Vagina (tissue), 2 donors: Measurements from ENCODE around the gene SUSD3. TPM values are rescaled to one million over a fixed set of nuclear protein-coding genes. Genes with fewer than 3 reads are reported as not detected.
A peak's percentile ranks its signal among the peaks of the same experiment; 100 is the strongest.

ENCODE experiments used
- DNase-seq, 2 donors: peaks; one replicate each; pipeline ENCODE4 v3.0.0-alpha.2; 2017; ENCODE audit errors: extremely low spot score in 2 of 2
- H3K27ac ChIP-seq: fragments of 200-600 bp; sonication (generic); one replicate; pipeline ENCODE4 v1.5.1; 2019
- H3K27me3 ChIP-seq: fragments of 200-600 bp; sonication (generic); one replicate; pipeline ENCODE4 v1.5.1; 2019
- H3K36me3 ChIP-seq, 2 donors: fragments of 200-600 bp; sonication (generic); one replicate each; pipeline ENCODE4 v1.5.1; 2017 to 2019
- H3K4me1 ChIP-seq: fragments of 200-600 bp; sonication (generic); one replicate; pipeline ENCODE4 v1.5.1; 2019
- H3K4me3 ChIP-seq, 2 donors: fragments of 200-600 bp; sonication (generic); 1 replicate in 1 of 2; 2 replicates in 1 of 2; pipeline ENCODE4 v1.5.1; 2016 to 2019
- H3K9me3 ChIP-seq: fragments of 200-600 bp; sonication (generic); one replicate; pipeline ENCODE4 v1.5.1; 2019
- CTCF ChIP-seq, 3 experiments: fragments of 450-650 bp in 2 of 3; fragments of 200-600 bp in 1 of 3; sonication (generic) in 1 of 3; IDR thresholded peaks; one replicate each; pipeline ENCODE4 v1.5.1; 2017 to 2019; ENCODE audit warnings: antibody characterized with exemption in 3 of 3, mild to moderate bottlenecking in 2 of 3, moderate library complexity in 2 of 3
- POLR2A ChIP-seq, 2 donors: fragments of 450-650 bp; IDR thresholded peaks; one replicate each; pipeline ENCODE4 v1.6.1; 2017; ENCODE audit warnings: antibody characterized with exemption in 2 of 2, mild to moderate bottlenecking in 2 of 2, moderate library complexity in 2 of 2
- POLR2AphosphoS5 ChIP-seq, 2 donors: sonication (generic); formaldehyde crosslinking; IDR thresholded peaks; one replicate each; pipeline ENCODE4 v1.9.0; 2017; ENCODE audit warnings: antibody characterized with exemption in 2 of 2, mild to moderate bottlenecking in 2 of 2, low read depth in 1 of 2; ENCODE audit not compliant: insufficient read depth in 1 of 2
- intact Hi-C: fragments of 100-400 bp; cut with DNase I; formaldehyde crosslinking; loops from one replicate; pipeline ENCODE4 v1.15.1; 2023
- total RNA-seq: library from RNA; depleted of rRNA; stranded (reverse); fragments of >200 nt; gene quantifications from one replicate; pipeline ENCODE4 v1.2.3, GENCODE V29; 2016

Gene SUSD3
- total RNA-seq, 1 donor from 2014 or later, result 25.0 TPM

GRCh38 chr9:93133681-93134014 is 75.1 kb downstream of the SUSD3 start:
- H3K9me3 ChIP-seq, result no peaks in the 10 kb centered on the region
- H3K27ac ChIP-seq, result peak overlapping the region; percentile 99
- H3K27me3 ChIP-seq, result no peaks in the 10 kb centered on the region
- TF ChIP-seq CTCF (IDR thresholded peaks at IDR 0.05) (no peak), POLR2A (IDR thresholded peaks at IDR 0.05) (peak in 1 of 2 donors; percentile 51), POLR2AphosphoS5 (IDR thresholded peaks at IDR 0.05; ENCODE audit: insufficient read depth in 1 of 2, low read depth in 1 of 2) (no peak)
- peak in 1 of 2 donors; percentile 93 for DNase-seq
- H3K4me3 ChIP-seq, result peak overlapping the region; percentile 85 to 95
- no peaks in the 10 kb centered on the region for H3K36me3 ChIP-seq
- intact Hi-C loops, result no loop called here
- H3K4me1 ChIP-seq, result peaks cover 83% of the 10 kb centered on the region

- peak within 1 kb of the TSS; percentile 85 to 95 for H3K4me3 ChIP-seq
- intact Hi-C loops, result no loop called here
- peak in 1 of 2 donors; percentile 90 for DNase-seq
- no peaks in the 10 kb centered on the region for H3K9me3 ChIP-seq
- no peaks in the 10 kb centered on the region for H3K36me3 ChIP-seq
- H3K4me1 ChIP-seq, result peaks cover 78% of the 10 kb centered on the region
- H3K27ac ChIP-seq, result peak within 1 kb of the TSS; percentile 99
- H3K27me3 ChIP-seq, result no peaks in the 10 kb centered on the region
- TF ChIP-seq POLR2A (IDR thresholded peaks at IDR 0.05) (peak in 1 of 2 donors; percentile 84), POLR2AphosphoS5 (IDR thresholded peaks at IDR 0.05; ENCODE audit: insufficient read depth in 1 of 2, low read depth in 1 of 2) (peak; percentile 20 to 92), CTCF (IDR thresholded peaks at IDR 0.05) (no peak)
These were observed 75.7 kb downstream of the SUSD3 start, which contains the start of gene NINJ1 for GRCh38 chr9:93134015-93134739. NINJ1 (minus strand) TSS chr9:93134251; CDS start chr9:93134217, 34 bp downstream.

Other genes with a start within 250 kb of the SUSD3 start
- 14.0 TPM for gene ZNF484, start 180.7 kb upstream of the SUSD3 start, total RNA-seq
- 19.9 TPM for gene FGD3, start 111.2 kb upstream of the SUSD3 start, total RNA-seq
- 63.3 TPM for gene CARD19, start 37.5 kb downstream of the SUSD3 start, total RNA-seq
- gene NINJ1, start 75.5 kb downstream of the SUSD3 start, total RNA-seq, result 78.6 TPM
- gene WNK2, start 125.4 kb downstream of the SUSD3 start, total RNA-seq, result 24.8 TPM